Muscle of arm (tissue), 12 donors: ENCODE results near the gene CAMKK1. TPM values are rescaled to one million over a fixed set of nuclear protein-coding genes. Genes with fewer than 3 reads are reported as not detected.

ENCODE experiments used
- DNase-seq: peaks from one replicate; pipeline ENCODE4 v3.0.0-alpha.2; 2013
- polyA plus RNA-seq, 12 donors: library from polyadenylated mRNA; unstranded; fragments of 120-200 nt; gene quantifications; one replicate each; pipeline ENCODE4 v1.2.1, GENCODE V29; 2013; ENCODE audit not compliant: insufficient read length in 12 of 12

Gene CAMKK1
- polyA plus RNA-seq, 12 donors = 5.6 to 8.7 (median 7.4) TPM; not detected in 1

DNA sequence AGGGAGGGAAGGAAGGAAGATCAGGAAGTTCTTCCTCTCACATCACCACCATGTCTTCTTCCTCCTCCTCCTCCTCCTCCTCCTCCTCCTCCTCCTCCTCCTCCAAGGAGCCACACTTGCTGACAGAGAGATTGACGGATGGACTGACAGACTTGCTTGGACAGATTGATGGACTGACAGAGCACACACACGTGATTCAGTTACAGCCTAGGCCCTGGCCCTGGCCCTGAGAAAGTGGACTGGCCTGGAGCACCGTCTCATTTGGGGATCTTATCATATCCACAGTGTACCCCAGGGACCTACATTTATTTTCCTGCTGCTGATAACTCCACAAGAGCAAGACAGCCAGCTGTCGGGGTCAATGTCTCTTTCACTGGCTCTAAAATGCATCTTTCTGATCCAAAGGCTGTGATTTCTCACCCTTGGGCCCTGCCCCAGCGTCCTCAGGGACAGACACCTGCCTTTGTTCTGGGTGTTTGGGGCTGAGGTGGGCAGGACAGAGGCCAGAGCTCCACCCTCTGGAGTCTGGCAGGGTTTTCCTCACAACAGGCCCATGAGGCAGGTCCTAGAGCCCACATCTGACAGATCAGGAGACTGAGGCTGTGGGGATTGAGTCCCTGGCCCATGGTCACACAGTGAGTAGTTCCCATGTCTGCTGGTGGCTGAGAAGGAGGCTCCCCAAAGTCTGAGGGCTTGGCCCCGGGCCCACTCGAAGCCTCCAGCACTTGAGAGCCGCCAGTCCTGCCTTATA, 25.7 kb upstream of the CAMKK1 start:
- DNase-seq = no peak

DNA sequence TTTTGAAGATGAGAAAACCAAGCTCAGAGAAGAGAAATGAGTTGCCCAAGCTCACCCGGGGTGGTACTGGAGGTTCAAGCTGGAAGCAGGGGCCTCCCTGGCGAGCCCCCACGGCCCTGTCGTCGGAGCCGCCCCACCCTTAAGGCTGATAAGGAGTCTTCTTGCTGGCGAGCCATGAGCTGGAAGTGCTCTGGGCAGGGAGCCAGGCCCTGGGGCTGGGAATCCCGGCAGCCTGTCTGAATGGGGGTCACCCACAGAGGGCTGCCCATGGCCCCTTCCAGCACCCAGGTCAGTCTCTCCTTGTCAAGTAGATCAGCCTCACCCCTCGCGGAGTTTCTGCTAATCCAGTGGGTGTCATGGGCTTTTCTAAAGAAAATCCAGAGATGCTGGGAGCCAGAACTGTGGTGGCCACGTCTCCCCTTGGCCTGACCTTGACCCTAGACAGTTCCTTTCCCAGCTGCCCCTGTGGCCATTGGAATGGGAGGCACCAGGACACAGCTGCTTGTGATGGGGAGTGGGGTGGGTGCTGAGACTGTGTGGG, 24.6 kb upstream of the CAMKK1 start:
- DNase-seq = no peak

DNA sequence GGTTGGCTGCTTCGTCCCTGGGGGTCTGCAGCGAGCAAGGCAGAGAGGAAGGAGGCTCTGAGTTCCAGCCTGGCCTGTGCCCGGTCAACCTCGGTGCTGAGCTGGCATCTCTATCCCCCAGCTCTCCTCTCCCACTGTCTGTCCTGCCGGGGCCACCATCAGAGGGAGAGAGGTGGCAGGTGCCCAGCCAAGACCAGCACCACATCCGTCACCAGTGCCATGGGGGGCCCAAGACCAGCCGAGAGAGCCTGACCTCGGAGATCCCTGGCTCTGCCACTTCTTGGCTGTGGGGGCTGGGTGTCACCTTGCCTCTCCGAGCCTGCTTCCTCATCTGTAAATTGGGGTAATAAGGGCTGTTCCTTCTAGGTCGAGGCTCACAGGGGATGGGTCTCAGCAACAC, 24.0 kb upstream of the CAMKK1 start:
- DNase-seq = no peak

DNA sequence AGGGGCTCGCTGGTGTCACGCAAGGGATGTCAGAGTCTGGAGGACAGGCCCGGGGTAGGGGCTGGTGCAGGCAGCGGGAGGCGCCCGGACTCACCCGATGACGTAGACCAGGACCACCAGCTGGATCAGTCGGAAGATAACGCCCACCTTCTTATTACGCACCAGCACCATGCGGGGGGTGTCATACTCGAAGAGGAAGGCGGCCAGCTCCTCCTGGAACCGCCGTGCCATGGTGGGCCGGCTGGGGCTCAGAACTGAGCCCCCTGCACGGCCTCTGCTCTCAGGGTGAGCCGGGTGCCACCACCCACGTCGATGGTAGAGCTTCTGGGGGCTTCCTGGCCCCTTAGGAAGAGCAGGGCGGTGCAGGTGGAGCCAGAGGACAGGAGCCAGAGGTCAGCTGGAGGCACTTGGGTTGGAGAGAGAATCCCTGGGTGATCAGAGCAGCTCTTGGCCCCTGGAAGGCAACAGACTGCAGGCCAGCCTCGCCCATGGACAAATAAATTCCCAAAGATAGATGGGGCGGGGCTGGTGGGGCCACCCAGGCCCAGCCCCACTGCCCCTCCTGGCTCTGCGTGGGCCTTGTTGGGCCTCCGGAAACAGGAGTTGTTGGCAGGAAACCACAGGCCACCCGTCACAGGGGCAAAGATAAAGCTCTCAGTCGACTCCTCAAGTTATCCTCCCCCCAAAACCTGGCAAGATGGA, 23.3 kb upstream of the CAMKK1 start, which contains the start of gene P2RX1:
Gene P2RX1, minus strand, starts transcription at position 471 of the 702 bp plus-strand sequence. Its CDS starts 240 bp downstream, at position 231.
- DNase-seq = no peak

DNA sequence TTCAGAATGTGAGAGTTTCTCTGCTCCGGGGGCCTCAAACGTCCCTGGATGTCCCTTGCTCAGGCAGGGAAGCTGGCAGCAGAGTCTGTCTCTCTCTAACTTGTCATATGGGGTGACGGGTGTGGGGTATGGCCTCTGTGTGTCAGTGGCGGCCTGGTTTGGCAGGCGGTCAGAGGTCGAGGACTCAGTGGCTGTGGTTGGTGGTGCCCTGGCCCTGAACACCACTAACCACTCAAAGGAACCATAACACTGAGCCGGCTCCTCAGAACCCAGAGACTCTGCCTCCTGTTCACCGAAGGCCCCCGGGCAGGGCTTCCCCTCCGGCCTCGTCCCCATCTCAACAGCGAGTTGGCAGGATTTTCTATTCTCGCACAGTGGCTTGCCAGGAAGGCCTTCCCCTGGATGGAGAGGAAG, 22.7 kb upstream of the CAMKK1 start:
- no peak for DNase-seq

DNA sequence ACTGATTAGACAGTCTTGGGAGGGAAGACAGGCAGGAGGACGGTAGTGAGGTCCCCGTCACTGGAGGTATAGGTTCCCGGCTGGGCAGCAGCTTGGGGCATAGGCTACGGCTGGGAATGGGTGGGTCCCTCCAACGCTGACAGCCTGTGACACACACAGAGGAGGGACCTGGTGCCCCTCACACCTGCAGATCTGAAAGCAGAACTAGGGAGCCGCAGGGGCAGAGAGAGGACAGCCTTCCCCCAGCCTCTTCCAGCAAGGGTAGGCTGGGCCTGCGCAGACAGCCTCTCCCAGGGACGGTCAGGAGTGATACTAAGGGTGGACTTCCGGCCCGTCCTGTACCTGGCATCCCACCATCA, 21.4 kb upstream of the CAMKK1 start:
- no peak for DNase-seq

DNA sequence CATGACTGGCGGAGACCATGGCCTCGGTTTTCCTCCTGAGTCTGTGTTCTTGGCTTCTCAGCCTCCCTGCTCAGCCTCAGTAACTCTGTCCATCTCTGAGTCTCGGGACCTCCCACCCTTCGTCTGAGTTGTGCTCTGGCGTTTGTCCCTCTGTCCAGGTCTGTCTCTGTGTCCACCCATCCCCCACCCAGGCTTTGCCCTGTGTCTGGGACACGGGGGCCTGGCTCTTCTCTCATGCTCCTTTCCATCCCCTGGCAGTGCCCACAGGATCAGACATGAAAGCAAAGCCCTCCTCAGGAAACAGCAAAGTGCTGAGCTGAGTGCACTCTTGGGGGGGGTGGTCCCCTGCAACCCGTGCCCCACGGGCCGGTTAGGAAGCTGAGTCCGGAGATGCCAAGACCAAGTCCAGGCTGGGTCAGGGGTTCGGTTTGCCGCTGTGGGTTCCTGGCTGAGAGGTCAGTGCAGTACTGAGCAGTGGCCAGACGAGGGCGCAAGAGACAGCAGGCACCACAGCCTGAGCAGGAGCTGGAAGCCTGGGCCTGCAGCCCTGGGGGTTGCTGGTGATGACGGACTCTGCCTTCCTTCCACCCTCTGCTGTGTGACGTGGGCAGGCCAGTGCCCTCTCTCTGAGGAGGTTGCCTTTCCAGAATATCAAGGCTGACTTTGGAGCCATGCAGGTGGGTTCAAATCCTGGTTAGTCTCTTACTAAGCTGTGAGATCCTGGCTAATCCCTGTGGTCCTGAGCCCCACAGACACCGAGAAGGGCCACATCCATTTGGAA, 20.9 kb upstream of the CAMKK1 start:
- DNase-seq = peak; percentile 78

DNA sequence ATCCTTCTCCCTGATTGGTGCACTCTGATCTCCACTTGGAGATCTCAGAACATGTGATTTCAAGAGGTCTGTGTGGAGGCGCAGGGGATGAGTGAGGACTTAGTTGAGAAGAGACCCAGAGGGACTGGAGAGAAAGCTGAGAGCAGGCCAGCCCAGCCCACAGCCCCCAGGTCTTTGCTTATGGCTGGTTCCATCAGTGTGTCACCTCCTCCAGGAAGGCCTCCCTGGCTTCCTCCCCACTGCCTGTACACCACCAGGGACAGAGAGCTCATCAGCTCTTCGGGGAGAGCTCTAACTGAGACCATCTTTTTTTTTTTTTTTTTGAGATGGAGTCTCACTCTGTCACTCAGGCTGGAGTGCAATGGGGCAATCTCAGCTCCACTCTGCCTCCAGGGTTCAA, 20.0 kb upstream of the CAMKK1 start:
- no peak for DNase-seq

DNA sequence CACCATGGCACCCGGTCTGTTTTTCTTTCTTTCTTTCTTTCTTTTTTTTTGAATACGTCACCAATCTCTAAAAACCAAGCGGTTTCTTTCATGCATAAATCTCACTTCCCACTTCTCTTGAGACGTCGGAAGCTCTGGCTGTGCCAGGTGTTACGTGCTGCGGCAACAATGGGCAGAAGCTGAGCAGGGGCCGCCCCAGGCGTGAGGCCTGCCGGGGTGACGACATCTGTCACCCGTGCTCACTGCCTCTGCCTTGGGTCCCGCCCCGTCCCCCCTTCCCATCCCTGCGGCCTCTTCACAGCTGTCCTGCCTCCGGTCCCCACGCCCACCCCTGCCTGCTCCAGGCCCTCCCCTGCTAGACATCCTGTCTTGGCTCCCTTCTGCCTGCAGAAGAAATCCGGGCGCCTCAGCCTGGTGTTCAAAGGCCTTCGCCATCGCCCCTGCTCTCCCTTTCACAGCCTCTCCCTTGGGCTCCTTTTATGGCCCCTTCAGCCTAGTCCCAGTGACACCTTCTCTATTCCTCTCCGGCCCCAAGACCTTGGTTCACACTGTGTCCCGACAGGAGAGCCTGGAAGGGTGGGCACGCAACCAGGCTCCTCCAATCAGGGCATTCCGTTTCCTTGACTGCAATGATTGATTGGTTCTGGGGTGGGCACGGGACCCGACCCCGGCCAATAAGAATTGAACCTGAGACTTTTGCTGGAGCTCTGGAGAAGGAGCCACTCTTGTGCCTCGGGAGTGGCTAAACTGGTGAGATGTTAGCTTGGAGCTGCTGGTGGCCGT, 18.6 kb upstream of the CAMKK1 start:
- DNase-seq = peak; percentile 74

DNA sequence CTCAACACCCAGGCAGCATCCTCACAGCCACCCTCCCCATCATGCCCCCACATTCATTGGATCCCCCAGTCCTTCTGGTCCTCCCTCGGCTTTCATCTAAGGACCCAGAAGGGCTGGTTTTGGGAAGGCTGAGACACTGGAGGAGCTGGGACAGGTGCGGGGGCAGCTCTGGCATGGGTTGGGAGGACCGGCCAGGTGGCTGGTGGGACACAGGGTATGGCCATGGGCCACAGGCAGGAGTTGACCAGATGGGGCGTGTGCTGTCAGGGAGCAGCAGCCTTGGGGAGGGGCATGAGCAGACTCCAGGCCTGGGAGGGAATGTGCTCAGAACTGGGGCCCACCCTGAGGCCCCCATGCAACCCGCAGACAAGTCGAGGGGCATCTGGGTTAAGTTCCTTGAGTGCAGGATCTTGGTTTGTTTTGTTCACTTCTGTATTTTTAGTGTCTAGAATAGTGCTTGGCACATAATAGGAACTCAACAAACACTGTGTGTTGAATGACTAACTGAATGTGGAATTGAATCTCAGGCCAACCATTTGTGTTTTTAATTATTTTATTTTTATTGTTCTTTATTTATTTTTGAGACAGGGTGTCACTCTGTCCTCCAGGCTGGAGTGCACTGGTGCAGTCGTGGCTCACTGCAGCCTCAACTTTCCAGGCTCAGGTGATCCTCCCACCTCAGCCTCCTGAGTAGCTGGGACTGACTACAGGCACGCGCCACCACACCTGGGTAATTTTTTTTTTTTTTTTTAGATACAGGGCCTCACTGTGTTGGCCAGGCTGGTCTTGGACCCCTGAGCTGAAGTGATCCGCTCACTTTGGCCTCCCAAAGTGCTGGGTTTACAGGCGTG, 17.8 kb upstream of the CAMKK1 start:
- no peak for DNase-seq

DNA sequence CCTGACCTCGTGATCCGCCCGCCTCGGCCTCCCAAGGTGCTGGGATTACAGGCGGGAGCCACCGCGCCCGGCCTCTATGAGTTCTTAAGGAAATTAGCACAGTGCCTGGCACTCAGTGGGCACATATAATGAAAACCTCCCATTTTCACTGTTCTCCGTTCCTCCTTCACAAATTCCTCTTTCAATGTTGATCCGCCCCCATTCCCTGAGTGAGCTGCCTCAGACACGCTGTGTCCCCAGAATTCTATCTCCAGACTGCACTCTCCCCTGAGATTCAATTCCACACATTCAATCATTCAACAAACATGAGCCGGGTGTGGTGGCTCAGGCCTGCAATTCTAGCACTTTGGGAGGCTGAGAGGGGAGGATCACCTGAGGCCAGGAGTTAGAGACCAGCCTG, 16.4 kb upstream of the CAMKK1 start:
- no peak for DNase-seq

DNA sequence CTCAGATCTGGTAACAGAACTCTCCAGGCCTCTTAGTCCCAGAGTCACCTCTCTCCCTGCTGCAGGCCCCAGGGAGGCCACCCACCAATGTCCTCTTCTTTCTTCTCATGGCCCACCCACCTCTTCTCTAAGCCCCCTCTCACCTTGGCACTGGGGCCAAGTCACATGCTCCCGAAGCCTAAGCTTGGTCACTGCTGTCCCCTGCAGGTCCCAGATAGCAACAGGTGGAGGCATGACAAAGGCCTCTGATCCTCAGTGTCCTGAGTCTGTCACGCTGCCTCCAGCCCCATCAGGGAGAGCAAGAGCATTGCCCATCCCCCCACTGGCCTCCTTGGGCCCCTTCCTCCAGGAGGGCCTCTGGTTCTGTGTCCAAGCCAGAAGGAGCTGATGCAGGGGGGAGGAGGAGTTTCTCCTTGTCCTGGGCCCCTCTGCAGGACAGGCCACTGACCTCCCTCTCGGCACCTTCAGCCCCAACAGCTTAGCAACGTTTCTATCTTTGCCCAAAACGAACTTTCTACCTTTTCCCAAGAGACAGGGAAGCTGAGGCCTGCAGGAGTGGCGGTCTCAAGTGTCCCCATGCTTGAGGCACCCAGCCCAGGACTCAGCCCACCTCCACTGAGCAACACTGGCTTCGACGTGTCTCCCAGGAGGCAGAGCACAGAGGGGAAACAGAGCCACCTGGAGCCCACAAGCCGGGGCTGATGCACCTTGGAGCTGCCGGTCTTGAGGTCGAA, 14.8 kb upstream of the CAMKK1 start:
- no peak for DNase-seq

DNA sequence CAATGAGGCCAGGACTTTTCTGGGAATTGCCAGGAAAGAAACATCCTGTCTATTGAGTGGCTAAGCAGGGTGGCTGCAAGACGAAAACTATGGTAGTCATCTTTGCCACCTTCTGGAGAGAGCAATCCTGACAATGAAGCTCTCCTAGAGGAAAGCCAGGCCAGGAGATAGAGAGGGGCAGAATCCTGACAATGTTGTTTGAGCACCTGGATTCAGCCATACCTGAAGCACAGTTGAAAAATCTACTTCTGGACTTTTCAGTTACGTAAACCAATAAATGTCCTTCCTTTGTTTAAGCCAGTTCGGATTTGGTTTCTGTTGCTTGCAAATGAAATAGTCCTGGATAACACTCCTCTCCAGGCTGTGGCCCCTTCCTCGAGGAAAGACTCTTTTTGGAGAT, 14.0 kb upstream of the CAMKK1 start:
- DNase-seq = no peak

DNA sequence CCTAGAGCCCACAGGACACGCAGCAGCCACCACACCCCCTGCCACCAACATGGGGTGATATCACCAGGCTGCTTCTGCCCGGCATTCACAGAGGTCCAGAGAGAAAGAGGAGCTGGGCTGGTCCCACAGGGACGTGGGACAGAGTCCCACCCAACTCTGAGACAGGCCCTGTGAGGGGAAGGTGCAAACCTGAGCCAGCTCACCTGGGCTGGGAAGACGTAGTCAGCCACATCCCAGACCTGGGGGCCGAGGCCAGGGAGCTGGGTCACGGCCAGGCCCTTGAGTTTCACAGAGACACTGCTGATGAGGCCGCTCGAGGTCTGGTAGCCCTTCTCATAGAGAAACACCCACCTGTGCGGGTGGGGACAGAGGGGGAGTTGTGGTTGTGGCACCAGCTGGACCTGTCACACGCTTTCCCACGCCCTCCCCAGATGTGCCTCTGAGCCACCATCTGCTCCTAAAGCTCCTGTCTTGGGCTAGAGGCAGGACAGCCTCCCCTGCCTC, 12.2 kb upstream of the CAMKK1 start:
- no peak for DNase-seq

DNA sequence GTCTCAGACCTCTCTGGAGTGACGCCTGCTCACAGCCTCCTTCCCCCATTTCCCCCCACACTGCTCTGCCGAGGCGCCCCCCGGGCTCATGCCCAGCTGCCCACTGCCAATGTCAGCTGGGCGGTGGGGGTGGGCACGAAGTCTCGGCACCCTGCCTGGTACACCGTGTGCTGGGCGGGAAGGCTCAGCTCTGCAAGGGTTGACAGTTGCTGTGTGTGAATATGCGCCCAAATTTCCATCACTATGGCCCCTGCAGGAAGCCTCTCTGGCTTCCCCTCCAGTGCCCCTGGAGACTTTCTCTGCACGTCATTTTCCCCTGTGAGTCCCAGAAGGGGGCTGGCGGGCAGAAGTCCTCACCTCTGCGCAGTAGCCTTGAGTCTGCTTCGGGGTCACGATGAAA, 11.6 kb upstream of the CAMKK1 start:
- DNase-seq = no peak

DNA sequence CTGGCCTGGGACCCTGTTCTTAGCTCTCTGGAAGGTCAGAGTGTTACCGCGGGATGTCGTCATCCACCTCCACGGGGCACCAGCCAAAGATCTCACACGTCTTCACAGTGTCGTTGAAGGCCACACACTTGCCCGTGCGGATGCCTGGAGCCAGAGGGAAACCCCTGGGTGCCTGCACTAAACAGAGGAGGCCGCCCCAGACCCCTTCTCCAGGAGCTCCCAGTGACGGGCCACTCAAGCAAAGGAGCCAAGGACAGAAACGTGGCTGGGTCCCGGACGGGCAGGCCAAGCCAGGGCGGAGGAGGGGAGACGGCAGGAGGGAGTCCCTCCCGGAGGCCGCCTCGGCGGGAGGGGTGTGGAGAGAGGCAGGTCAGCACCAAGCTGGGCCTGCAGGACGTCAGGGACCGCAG, 11.0 kb upstream of the CAMKK1 start:
- no peak for DNase-seq

DNA sequence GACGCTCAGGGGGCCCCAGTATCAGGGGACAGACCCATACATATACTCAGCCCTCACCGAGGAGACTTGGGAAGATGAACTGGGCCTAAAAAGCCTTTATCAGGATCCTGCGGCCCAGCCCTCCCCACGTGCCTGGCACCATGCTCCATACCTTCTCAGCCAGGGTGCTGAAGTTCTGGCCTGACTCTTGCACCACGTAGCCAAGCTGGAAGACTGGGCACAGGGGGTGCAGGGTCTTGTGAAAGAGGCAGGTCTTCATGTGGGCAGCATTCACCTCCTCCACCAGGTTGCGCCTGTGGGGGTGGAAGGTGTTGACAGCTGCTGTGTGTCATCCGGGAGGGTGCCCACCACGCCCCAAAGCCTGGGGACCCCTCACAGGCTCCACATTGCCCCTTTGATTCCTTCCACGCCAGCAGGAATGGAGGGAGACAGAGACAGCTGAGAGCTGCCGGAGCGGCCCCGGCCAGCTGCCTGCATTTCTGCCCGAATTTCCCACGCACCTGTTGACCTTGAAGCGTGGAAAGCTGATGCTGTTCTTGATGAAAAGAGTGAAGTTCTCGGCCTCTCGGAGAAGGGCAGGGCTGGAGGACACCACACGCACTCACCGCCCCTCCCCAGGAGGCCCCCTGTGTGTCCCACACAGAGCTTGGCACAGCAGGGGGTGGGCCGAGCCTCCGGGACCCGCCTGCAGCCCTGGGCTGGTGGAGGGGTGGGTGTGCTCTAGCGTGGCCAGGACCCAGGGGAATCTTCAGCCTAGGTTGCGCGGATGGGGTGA, 10.4 kb upstream of the CAMKK1 start:
- no peak for DNase-seq

DNA sequence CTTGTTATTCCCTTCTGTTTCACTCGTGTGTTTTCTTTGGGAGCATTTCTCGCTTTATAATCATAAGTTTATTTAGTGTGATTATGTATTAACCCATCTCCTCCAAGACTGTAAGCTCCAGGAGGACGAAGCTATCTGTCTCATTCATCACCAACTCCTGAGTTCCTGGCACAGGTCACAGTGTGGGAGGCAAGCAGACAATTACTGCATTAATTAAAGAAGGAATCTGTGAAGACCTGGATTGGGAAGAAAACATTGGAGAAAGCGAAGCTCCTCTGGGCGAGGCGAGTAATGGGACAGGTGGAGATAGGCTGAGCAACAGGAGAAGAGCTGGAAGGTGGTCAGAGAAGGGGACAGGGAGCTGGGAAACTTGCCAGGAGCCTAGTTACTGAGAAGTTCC, 7.8 kb upstream of the CAMKK1 start:
- DNase-seq = no peak

DNA sequence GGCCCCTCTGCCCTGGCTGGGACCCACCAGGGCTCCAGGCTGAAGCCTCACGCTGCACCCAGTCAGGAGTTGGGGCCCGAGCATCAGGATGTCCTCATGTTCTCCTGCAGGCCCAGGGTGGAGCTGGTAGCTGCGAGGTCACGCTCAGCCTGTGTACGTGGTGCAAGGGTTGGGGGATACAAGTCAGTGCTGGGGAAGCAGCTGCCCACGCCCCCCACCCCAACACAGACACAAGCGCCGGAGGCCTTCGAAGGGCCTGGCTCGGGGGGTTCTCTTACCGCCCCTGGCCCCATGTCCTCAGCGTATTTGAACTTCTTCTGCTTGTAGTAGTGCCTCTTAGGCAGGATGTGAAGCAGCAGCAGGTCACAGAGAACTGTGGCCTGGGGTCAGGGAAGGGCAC, 4.9 kb upstream of the CAMKK1 start:
- no peak for DNase-seq
